HG02981 (cell line): Measurements from ENCODE around the gene SLC1A7.

Experiments
- ATAC-seq: cut with Tn5 transposase; IDR thresholded peaks from one replicate; pipeline ENCODE4 v1.9.1; 2021; ENCODE audit warnings: mild to moderate bottlenecking, moderate library complexity; ENCODE audit not compliant: unreplicated experiment

The SLC1A7 gene

GRCh38 chr1:53063744-53064515 is 78.5 kb downstream of the SLC1A7 start:
- ATAC-seq = no peak

GRCh38 chr1:53062708-53063591 is 79.5 kb downstream of the SLC1A7 start:
- no peak for ATAC-seq

GRCh38 chr1:53061859-53062707 is 80.4 kb downstream of the SLC1A7 start, which contains the start of gene PODN:
Gene PODN (plus strand): TSS chr1:53062213. CDS start chr1:53069856, 7,643 bp downstream.
- no peak for ATAC-seq

- no peak for ATAC-seq
Measured at GRCh38 chr1:53061123-53061858, 81.1 kb downstream of the SLC1A7 start.

- no peak for ATAC-seq
Measured at GRCh38 chr1:53060579-53060978, 81.9 kb downstream of the SLC1A7 start.

GRCh38 chr1:53057127-53057526 is 85.3 kb downstream of the SLC1A7 start:
- no peak for ATAC-seq

- no peak for ATAC-seq
Measured at GRCh38 chr1:53051676-53052075, 90.8 kb downstream of the SLC1A7 start.

- no peak for ATAC-seq
Measured at GRCh38 chr1:53050310-53050709, 92.1 kb downstream of the SLC1A7 start.

GRCh38 chr1:53049574-53049967 is 92.9 kb downstream of the SLC1A7 start:
- no peak for ATAC-seq

GRCh38 chr1:53048960-53049573 is 93.4 kb downstream of the SLC1A7 start:
- no peak for ATAC-seq

GRCh38 chr1:53047737-53048736 is 94.4 kb downstream of the SLC1A7 start:
- no peak for ATAC-seq

GRCh38 chr1:53046930-53047329 is 95.5 kb downstream of the SLC1A7 start:
- ATAC-seq = no peak

GRCh38 chr1:53044926-53045325 is 97.5 kb downstream of the SLC1A7 start:
- ATAC-seq = no peak

- no peak for ATAC-seq
Measured at GRCh38 chr1:53043271-53043670, 99.2 kb downstream of the SLC1A7 start.

GRCh38 chr1:53038566-53038965 is 103.9 kb downstream of the SLC1A7 start:
- ATAC-seq = no peak
